PC-3 (cell line): ENCODE measurements around the gene WDR45B. TPM values are rescaled to one million over a fixed set of nuclear protein-coding genes. Genes with fewer than 3 reads are reported as not detected.

Experiments used
- ATAC-seq: fragments of 200-7000 bp; cut with Tn5 transposase; 2 replicates; pipeline ENCODE4 v1.9.1; 2020; ENCODE audit warnings: mild to moderate bottlenecking, moderate library complexity
- BruUV-seq: library from RNA; stranded (reverse); fragments of 400-500 nt; replicated peaks from 2 replicates; lab custom pipeline; 2021; lab: Mats Ljungman, UMichigan
- CTCF ChIA-PET: fragments of 300-600 bp; sonication (Branson Sonifier 250); formaldehyde crosslinking; loops from one replicate; lab custom pipeline; 2022; ENCODE audit warnings: antibody characterized with exemption; lab: Charles Lee
- POLR2A ChIA-PET: fragments of 300-600 bp; sonication (Branson Sonifier 250); formaldehyde crosslinking; loops from one replicate; lab custom pipeline; 2022; ENCODE audit warnings: antibody characterized with exemption; ENCODE audit not compliant: unreplicated experiment; lab: Charles Lee
- DNase-seq: peaks from one replicate; pipeline ENCODE4 v3.0.0-alpha.2; 2015
- H2AFZ ChIP-seq: fragments of 300-600 bp; sonication (generic); 2 replicates; pipeline ENCODE4 v1.6.0; 2016; ENCODE audit warnings: antibody characterized with exemption, low read length
- H3F3A ChIP-seq: fragments of 300-600 bp; sonication (generic); one replicate; pipeline ENCODE4 v1.6.0; 2017; ENCODE audit warnings: antibody characterized with exemption, low read length, control low read depth, mild to moderate bottlenecking; ENCODE audit not compliant: unreplicated experiment
- H3K27ac ChIP-seq: fragments of 300-600 bp; sonication (generic); 2 replicates; pipeline ENCODE4 v1.5.1; 2016; ENCODE audit warnings: mild to moderate bottlenecking, low read length
- H3K27me3 ChIP-seq: fragments of 300-600 bp; sonication (generic); 2 replicates; pipeline ENCODE4 v1.6.1; 2016; ENCODE audit warnings: low read length, mixed read lengths
- H3K36me3 ChIP-seq: fragments of 300-600 bp; sonication (generic); 2 replicates; pipeline ENCODE4 v1.6.1; 2016; ENCODE audit warnings: low read depth, mixed run types, low read length, mixed read lengths
- H3K4me1 ChIP-seq: fragments of 300-600 bp; sonication (generic); 2 replicates; pipeline ENCODE4 v1.5.1; 2016; ENCODE audit warnings: low read length; ENCODE audit not compliant: insufficient read depth
- H3K4me2 ChIP-seq: fragments of 300-600 bp; sonication (generic); 2 replicates; pipeline ENCODE4 v1.6.0; 2016; ENCODE audit warnings: low read length
- H3K4me3 ChIP-seq: fragments of 300-600 bp; sonication (generic); 2 replicates; pipeline ENCODE4 v1.5.1; 2016; ENCODE audit warnings: mild to moderate bottlenecking, low read length, mixed read lengths
- H3K79me2 ChIP-seq: fragments of 300-600 bp; sonication (generic); 2 replicates; pipeline ENCODE4 v1.6.1; 2017; ENCODE audit warnings: low read length, mixed read lengths
- H3K9ac ChIP-seq: fragments of 300-600 bp; sonication (generic); 2 replicates; pipeline ENCODE4 v1.6.0; 2016; ENCODE audit warnings: mild to moderate bottlenecking, low read length
- H3K9me2 ChIP-seq: fragments of 300-600 bp; sonication (generic); replicated peaks from 2 replicates; pipeline ENCODE4 v1.6.1; 2016; ENCODE audit warnings: mixed run types, low read length, mixed read lengths
- H3K9me3 ChIP-seq: fragments of 300-600 bp; sonication (generic); 2 replicates; pipeline ENCODE4 v1.6.1; 2016; ENCODE audit warnings: low read length, mixed read lengths
- H4K20me1 ChIP-seq: fragments of 300-600 bp; sonication (generic); 2 replicates; pipeline ENCODE4 v1.6.1; 2016; ENCODE audit warnings: low read length, mixed read lengths
- CTCF ChIP-seq: fragments of 300-600 bp; sonication (generic); conservative IDR thresholded peaks from 2 replicates; pipeline ENCODE4 v1.5.1; 2017; ENCODE audit warnings: antibody characterized with exemption, low read depth, mild to moderate bottlenecking, low read length
- EZH2 ChIP-seq: fragments of 300-600 bp; sonication (generic); IDR thresholded peaks from one replicate; pipeline ENCODE4 v1.6.1; 2017; ENCODE audit warnings: antibody characterized with exemption, mild to moderate bottlenecking, low read length; ENCODE audit not compliant: unreplicated experiment
- EZH2phosphoT487 ChIP-seq: fragments of 300-600 bp; sonication (generic); IDR thresholded peaks from 2 replicates; pipeline ENCODE4 v1.6.1; 2018; ENCODE audit warnings: mild to moderate bottlenecking, antibody characterized with exemption, low read length, borderline replicate concordance
- intact Hi-C: fragments of 100-400 bp; cut with micrococcal nuclease; formaldehyde crosslinking; loops from 2 replicates; pipeline ENCODE4 v1.9.0; 2023
- total RNA-seq: library from RNA; depleted of rRNA; stranded (reverse); fragments of >200 nt; gene quantifications from 2 replicates; pipeline ENCODE4 v1.2.3, GENCODE V29; 2014

Gene WDR45B
- total RNA-seq, 1 experiment from 2014 or later: 110 TPM

GRCh38 chr17:82602986-82603710, 45.1 kb downstream of the WDR45B start:
- no peak overlapping the region for H2AFZ ChIP-seq
- intact Hi-C loops: no loop called here
- H3K9ac ChIP-seq: no peak overlapping the region
- H3K4me1 ChIP-seq: no peaks in the 10 kb centered on the region
- no peak overlapping the region for H3K27ac ChIP-seq
- POLR2A ChIA-PET: no interaction called here
- no peak for ATAC-seq
- no peak overlapping the region for H3K4me2 ChIP-seq
- no peaks in the 10 kb centered on the region for H3K27me3 ChIP-seq
- CTCF ChIA-PET: no interaction called here
- no peaks in the 10 kb centered on the region for H3K9me3 ChIP-seq
- no TSS peak for BruUV-seq
- no peaks in the 10 kb centered on the region for H3K79me2 ChIP-seq
- TF ChIP-seq EZH2phosphoT487: no peak
- no peak for TF ChIP-seq CTCF
- TF ChIP-seq EZH2: no peak
- DNase-seq: no peak
- no peaks in the 10 kb centered on the region for H3F3A ChIP-seq
- H3K4me3 ChIP-seq: no peak overlapping the region
- H4K20me1 ChIP-seq: no peaks in the 10 kb centered on the region
- H3K9me2 ChIP-seq: no peaks in the 10 kb centered on the region
- H3K36me3 ChIP-seq: peaks cover 45% of the 10 kb centered on the region

- no peaks in the 10 kb centered on the region for H3K9me3 ChIP-seq
- H3K27me3 ChIP-seq: no peaks in the 10 kb centered on the region
- intact Hi-C loops: no loop called here
- no peak overlapping the region for H2AFZ ChIP-seq
- H3K4me3 ChIP-seq: no peak overlapping the region
- no peak for ATAC-seq
- ChIA-PET POLR2A (no interaction called here), CTCF (no interaction called here)
- H3K9me2 ChIP-seq: no peaks in the 10 kb centered on the region
- no peaks in the 10 kb centered on the region for H3K4me1 ChIP-seq
- TF ChIP-seq EZH2 (no peak), CTCF (no peak), EZH2phosphoT487 (no peak)
- H3K79me2 ChIP-seq: no peaks in the 10 kb centered on the region
- no peaks in the 10 kb centered on the region for H3F3A ChIP-seq
- no peak overlapping the region for H3K9ac ChIP-seq
- no peak overlapping the region for H3K27ac ChIP-seq
- H4K20me1 ChIP-seq: no peaks in the 10 kb centered on the region
- no TSS peak for BruUV-seq
- H3K36me3 ChIP-seq: peaks cover 44% of the 10 kb centered on the region
- DNase-seq: no peak
- H3K4me2 ChIP-seq: no peak overlapping the region
These were observed 45.8 kb downstream of the WDR45B start for GRCh38 chr17:82602487-82602886.

GRCh38 chr17:82601447-82602000, 46.7 kb downstream of the WDR45B start:
- TF ChIP-seq EZH2: no peak
- POLR2A ChIA-PET: no interaction called here

More at GRCh38 chr17:82601447-82602000, 46.7 kb downstream of the WDR45B start:
- Histone ChIP-seq H3K9me2 (no peaks in the 10 kb centered on the region), H3K9me3 (no peaks in the 10 kb centered on the region), H3K9ac (no peak overlapping the region), H3F3A (no peaks in the 10 kb centered on the region), H3K4me1 (no peaks in the 10 kb centered on the region), H3K4me2 (no peak overlapping the region), H4K20me1 (no peaks in the 10 kb centered on the region), H3K27me3 (no peaks in the 10 kb centered on the region), H3K4me3 (no peak overlapping the region), H3K79me2 (no peaks in the 10 kb centered on the region), H3K36me3 (peaks cover 51% of the 10 kb centered on the region), H2AFZ (no peak overlapping the region), H3K27ac (no peak overlapping the region)
- DNase-seq: no peak
- intact Hi-C loops: no loop called here
- CTCF ChIA-PET: no interaction called here
- BruUV-seq: TSS peak; percentile 42
- ATAC-seq: no peak
